Lower leg skin (tissue), 4 donors: ENCODE data around the gene NPIPB4. TPM values are rescaled to one million over a fixed set of nuclear protein-coding genes. Genes with fewer than 3 reads are reported as not detected.
"Not testable (repeated sequence)": the region's sequence is repeated elsewhere in the genome, so short reads cannot be mapped to it uniquely, and the experiment has no call there.

Experiments used
- DNase-seq, 2 donors: peaks; one replicate each; pipeline ENCODE4 v3.0.0-alpha.2; 2019; ENCODE audit warnings: low spot score in 2 of 2
- H3K4me3 ChIP-seq: fragments of 200-600 bp; sonication (generic); 2 replicates; pipeline ENCODE4 v1.5.1; 2017; ENCODE audit warnings: mild to moderate bottlenecking, low read depth; ENCODE audit not compliant: poor library complexity, severe bottlenecking
- WGBS, 2 donors: methylation state at CpG; one replicate each; pipeline ENCODE4 v1.1.5; 2018; 5-methylcytosine and 5-hydroxymethylcytosine counted together
- intact Hi-C: fragments of 100-400 bp; cut with DNase I; formaldehyde crosslinking; loops from one replicate; pipeline ENCODE4 v1.15.0; 2023; ENCODE audit warnings: low total_unique reads
- total RNA-seq, 4 donors: library from RNA; depleted of rRNA; stranded (reverse); fragments of >200 nt; gene quantifications; one replicate each; pipeline ENCODE4 v1.1.0, GENCODE V29; 2016

Gene NPIPB4
- total RNA-seq, 4 donors from 2014 or later: 35.6 to 96.0 (median 53.5) TPM

- intact Hi-C loops, DNase-seq, H3K4me3 ChIP-seq: not testable (repeated sequence)
- WGBS, 2 donors: 87 to 98% methylated on average over 9 to 11 of the region's 11 CpGs
Measured at GRCh38 chr16:21815694-21816093, 41.9 kb downstream of the NPIPB4 start.

- intact Hi-C loops, DNase-seq, H3K4me3 ChIP-seq: not testable (repeated sequence)
- 50 to 51% methylated on average over 2 of the region's 2 CpGs for WGBS, 2 donors
Measured at GRCh38 chr16:21802375-21802663, 55.2 kb downstream of the NPIPB4 start.

GRCh38 chr16:21801538-21802374 is 55.8 kb downstream of the NPIPB4 start:
- DNase-seq, intact Hi-C loops, H3K4me3 ChIP-seq: not testable (repeated sequence)
- 60 to 61% methylated on average over 13 of the region's 13 CpGs for WGBS, 2 donors

GRCh38 chr16:21798601-21799000 is 59.0 kb downstream of the NPIPB4 start:
- DNase-seq, intact Hi-C loops, H3K4me3 ChIP-seq: not testable (repeated sequence)
- WGBS, 2 donors: no CpG with 5 or more reads among the region's 3 CpGs

GRCh38 chr16:21793310-21793709 is 64.2 kb downstream of the NPIPB4 start:
- intact Hi-C loops, DNase-seq, H3K4me3 ChIP-seq: not testable (repeated sequence)
- 77% methylated on average over 2 of the region's 3 CpGs; no CpG with 5 or more reads in 1 of the 2 donors for WGBS, 2 donors

- intact Hi-C loops, DNase-seq, H3K4me3 ChIP-seq: not testable (repeated sequence)
- WGBS, 2 donors: no CpG with 5 or more reads among the region's 1 CpG
Measured at GRCh38 chr16:21790506-21790905, 67.0 kb downstream of the NPIPB4 start.

Other genes with a start within 250 kb of the NPIPB4 start
- gene IGSF6, start 205.1 kb downstream of the NPIPB4 start, total RNA-seq: under 1 TPM; 0.30 to 0.71 (median 0.51) TPM
- gene OTOA, start 193.8 kb downstream of the NPIPB4 start, total RNA-seq: not detected
- 100 to 1,000 TPM in 3 of 4 donors, 10 to 100 TPM in 1; 99.9 to 153 (median 140) TPM for gene UQCRC2, start 95.6 kb upstream of the NPIPB4 start, total RNA-seq
- not detected for gene PDZD9, start 143.4 kb upstream of the NPIPB4 start, total RNA-seq
- 10 to 100 TPM in 3 of 4 donors, 1 to 10 TPM in 1; 8.3 to 16.4 (median 13.1) TPM for gene MOSMO, start 150.4 kb upstream of the NPIPB4 start, total RNA-seq
- gene VWA3A, start 234.8 kb upstream of the NPIPB4 start, total RNA-seq: 1 to 10 TPM in 1 of 4 donors, under 1 TPM in 1, not detected in 2; 0.17 to 2.0 TPM